GM21723 (cell line): ENCODE results near the gene UBA7.

Experiments used
- ATAC-seq: cut with Tn5 transposase; IDR thresholded peaks from one replicate; pipeline ENCODE4 v1.9.1; 2021; ENCODE audit warnings: mild to moderate bottlenecking, moderate library complexity; ENCODE audit not compliant: unreplicated experiment

Gene UBA7

GRCh38 chr3:49805897-49806701 lies 7.7 kb downstream of the UBA7 start:
- no peak for ATAC-seq

DNA sequence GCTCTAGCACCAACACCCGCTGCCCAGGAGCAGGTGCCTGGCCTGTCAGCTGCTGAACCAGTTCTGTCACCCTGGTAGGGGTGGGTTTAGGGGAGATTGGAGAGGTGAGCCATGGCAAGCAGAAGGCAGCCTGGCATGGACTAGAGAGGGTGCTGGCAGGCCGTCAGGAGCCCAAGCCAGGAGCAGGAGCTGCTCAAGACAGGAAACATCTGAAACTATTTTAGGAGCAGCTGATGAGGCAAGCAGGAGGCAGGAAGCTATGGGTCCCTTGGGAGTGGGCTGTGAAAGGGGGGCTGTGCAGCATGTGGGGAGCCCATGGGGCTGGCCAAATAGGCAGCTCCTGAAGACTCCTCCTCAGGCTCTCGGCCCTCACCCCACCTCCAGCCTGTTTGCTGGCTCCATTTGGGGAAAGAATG lies 8.4 kb downstream of the UBA7 start:
- ATAC-seq = no peak

GRCh38 chr3:49804141-49805041 lies 9.4 kb downstream of the UBA7 start:
- ATAC-seq = no peak

DNA sequence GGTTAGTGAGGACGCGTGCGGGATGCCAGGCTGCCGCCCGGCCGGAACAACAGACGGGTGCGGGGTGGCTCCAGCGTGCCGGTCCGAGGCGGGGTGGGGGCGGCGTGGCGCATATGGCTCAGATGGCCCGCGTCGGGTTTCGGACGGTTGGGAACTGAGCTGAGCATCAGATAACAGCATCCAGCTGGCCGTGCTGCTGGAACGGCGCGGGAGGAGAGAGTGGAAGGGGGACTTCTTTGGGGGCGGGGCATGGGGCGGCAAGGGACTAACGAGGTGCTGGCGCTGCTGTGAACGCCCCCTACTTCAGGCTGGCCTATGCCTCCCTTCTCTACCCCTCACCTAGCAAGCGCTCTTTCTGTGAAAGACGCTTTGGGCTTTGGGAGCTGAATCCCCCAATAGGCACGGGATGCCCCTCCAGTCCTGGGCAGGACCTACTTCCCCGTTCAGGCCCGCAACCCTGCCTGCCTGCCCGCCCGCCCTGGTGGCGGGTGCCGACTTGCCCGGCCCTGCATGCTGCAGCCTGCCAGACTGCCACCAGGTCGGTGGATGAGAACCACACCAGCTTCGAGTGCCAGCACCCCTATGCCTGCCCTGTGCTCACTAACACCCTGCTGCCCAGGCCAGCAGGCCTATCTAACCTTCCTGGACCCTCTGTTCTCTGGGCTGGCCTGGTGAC lies 10.2 kb downstream of the UBA7 start:
- peak; percentile 8 for ATAC-seq

DNA sequence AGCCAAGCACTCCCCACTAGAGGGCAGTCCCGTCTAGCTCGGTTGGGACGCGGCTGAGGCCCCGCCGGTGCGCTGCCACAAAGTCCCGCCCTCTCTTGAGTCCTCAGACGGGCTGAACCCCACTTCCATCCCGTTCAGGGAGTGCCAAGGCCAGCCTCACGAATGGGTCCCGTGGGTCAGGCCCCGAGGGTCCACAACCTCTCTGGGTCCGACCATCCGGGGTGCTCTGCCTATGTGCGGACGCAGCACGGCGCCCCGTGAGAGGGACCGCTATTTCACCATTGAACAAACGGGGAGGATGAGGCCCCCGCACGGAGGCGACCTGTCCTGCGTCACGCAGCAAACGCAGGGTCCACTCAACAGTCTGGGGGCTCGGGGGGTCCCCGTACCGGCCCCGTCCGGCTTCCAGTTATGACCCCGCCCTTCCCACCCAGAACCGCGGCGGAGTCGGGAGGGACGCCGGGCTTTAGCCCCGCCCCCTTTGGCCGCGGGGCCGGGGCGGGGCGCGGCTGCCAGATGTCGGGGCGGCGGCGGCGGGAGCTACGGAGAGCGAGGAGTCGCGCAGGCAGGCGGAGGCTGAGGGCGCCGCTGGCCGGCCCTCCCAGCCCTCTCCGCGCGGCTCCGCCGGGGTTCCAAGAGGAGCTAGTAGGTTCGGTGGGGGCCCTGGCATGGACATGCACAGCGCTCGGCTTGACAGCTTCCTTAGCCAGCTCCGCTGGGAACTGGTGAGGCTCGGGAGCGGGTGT lies 10.9 kb downstream of the UBA7 start, which contains the start of gene INKA1:
INKA1 (plus strand) TSS at position 543 of the 746 bp plus-strand sequence; CDS start at position 675, 132 bp downstream.
- peak; percentile 67 for ATAC-seq

DNA sequence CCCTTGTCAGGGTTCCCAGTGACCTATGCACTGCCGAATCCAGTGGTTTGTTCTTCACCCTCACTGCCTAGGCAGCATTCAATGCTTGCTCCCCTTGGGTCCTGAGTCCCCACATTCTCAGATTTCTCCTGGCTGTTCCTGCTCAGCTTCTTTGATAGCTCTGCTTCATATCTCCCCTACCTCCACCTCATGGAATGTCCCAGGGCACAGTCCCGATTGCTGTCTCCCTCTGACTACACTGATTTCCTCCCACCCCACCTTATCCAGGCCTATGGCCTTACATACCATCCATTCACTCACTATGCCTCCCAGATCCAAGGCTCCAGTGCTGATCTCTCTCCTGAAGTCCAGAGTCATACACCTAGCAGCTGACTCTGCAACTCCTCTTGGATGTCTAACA lies 12.6 kb downstream of the UBA7 start:
- ATAC-seq = no peak

DNA sequence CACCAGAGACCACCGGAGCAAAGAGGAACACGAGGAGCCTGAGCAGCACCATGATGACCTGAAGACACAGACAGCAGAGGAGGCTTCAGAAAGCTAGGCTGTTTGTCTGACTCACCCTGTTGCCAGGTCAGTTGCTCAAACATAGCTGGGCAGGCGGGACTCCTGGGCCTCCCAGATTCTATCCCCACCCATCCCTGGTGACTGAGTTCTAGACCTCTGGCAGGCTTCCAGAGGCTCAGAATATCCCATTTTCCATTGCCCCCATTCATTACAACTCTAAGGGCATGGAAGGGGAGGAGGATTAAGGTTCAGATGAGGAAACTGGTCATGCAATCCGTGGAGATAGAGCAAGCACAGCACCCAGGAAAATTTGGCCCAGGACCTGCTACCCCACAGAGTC lies 14.0 kb downstream of the UBA7 start, which contains the start of gene CDHR4:
CDHR4 (minus strand) TSS at position 113 of the 400 bp plus-strand sequence; CDS start at position 52, 61 bp downstream.
- ATAC-seq = no peak

- no peak for ATAC-seq
Measured at GRCh38 chr3:49799105-49799504, 14.6 kb downstream of the UBA7 start.

- ATAC-seq = no peak
Measured at GRCh38 chr3:49794926-49795905, 18.5 kb downstream of the UBA7 start.

DNA sequence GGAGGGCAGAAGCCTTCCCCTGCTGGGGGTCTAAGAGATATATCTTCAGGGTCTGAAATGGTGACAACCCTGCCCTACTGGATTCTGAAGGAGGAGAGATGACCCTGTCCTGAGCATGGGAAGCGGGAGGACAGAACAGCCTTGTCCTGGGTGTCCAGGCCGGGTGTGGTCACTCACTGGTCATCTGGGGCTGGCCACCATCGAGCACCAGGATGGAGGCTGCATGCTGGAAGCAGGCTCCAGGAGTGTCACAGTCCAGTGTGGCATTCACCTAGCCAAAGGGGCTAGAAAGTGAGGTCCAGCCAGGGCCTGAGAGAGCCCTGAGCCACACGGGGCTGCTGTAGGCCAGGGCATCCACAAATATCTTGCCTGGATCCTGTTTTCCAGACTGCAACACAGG lies 19.3 kb downstream of the UBA7 start:
- no peak for ATAC-seq

DNA sequence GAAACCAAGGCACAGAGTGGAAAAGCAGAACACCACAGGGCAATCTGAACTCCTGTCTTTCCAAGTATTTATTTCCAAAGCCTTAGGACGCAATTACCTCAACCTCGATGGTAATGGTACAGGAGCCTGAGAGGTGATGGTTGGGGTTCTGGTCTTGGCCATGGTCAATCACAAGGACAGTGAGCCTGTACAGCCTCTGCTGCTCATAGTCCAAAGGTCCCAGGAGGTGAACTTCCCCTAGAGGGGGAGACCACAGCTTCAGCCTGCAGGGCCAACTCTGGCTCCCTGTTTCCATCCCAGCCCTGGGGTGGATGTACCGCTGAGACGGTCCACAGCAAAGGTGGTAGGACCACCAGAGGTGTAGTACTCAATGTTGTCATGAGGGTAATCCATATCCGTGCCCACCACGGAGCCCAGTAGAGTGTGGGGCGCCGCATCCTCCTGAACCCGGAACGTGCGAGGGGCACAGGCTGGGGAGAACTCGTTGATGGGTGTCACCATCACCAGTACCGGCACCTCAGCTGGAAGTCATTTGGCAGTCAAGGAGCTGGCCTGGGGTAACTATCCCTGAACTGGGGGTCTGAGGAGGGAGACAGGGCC lies 20.2 kb downstream of the UBA7 start:
- no peak for ATAC-seq

DNA sequence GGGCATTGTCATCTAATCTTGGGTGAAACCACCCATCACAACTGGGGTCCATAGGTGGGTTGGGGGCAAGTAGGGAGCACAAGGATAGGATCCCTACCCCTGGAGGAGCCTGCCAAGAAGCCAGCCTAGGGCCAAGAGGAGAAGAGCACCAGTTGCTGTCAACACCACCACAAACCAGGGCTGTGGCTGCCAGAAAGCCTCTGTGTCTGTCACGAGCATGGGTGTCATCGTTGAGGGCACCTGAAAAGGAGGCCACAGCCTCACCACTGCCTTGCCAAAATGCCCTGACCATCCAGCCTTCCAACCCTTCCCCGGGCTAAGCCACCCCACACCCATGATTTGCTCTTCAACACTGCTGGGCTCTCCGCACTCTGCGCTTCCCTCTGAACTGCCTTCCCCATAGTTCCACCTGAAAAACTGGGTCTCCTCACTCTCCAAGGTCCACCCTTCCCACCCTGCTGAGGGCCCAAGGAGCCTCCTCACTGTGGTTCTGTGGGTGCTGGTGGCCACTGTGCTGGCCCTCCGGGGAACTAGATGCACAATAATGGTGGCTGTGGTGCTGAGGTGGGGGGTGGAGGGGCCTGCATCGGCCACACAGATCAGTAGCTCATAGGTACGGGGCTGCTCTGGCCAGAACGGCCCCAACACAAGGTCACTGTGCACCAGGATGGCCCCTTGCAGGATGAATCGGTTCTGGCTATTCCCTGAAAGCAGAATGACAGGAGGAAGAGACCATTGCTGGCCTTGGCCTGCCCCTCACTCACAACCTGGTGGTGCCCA lies 21.2 kb downstream of the UBA7 start:
- ATAC-seq = no peak

DNA sequence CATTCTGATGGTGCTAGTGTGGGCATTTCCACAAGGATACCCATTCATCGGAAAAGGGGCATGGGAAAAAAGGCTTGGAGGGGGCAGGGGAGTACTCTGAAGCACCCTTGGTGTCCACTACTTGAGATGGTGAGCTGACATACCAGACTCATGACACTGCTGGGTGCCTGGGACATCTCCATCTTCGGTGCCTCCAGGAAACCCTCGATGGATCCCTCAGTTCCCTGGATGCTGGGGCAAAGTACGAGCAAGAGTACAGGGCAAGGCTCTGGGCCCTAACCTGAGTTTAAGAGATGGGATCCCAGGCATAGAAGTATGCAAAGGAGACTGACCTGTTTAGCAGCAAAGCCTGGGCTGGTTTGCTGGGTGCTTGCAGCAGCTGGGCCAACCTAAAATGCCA lies 22.2 kb downstream of the UBA7 start:
- ATAC-seq = no peak

- no peak for ATAC-seq
Measured at GRCh38 chr3:49790626-49791411, 22.9 kb downstream of the UBA7 start.

GRCh38 chr3:49788056-49788455 lies 25.7 kb downstream of the UBA7 start:
- no peak for ATAC-seq

- ATAC-seq = no peak
Measured at GRCh38 chr3:49787536-49787935, 26.2 kb downstream of the UBA7 start.

DNA sequence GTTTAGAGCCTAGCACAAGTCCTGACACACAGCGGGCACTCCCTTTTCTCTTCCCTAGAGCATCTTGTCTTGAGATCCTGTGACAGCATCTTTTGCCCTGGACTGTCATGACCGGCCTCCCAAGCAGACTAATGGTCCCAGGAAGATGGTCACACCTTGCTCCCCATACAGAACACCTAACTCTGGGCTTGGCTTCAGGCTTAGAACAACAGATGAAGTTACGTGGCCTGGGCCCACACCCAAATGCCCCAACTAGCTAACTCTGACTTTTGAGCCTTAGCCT lies 26.6 kb downstream of the UBA7 start:
- ATAC-seq = no peak
